HG02642 (cell line): Measurements from ENCODE around the gene CD79A.

ENCODE experiments used
- ATAC-seq: cut with Tn5 transposase; IDR thresholded peaks from one replicate; pipeline ENCODE4 v1.9.1; 2021; ENCODE audit warnings: mild to moderate bottlenecking; ENCODE audit not compliant: unreplicated experiment, poor library complexity

The CD79A gene

GRCh38 chr19:41876847-41877832 lies at the start of gene CD79A:
CD79A (plus strand) TSS chr19:41877279; CDS start chr19:41877305, 26 bp downstream.
- ATAC-seq = peak; percentile 67

- no peak for ATAC-seq
Observed at GRCh38 chr19:41837981-41838708, 38.9 kb upstream of the CD79A start.

GRCh38 chr19:41839211-41839610 lies 37.9 kb upstream of the CD79A start:
- ATAC-seq = no peak

- ATAC-seq = no peak
Observed at GRCh38 chr19:41843371-41843770, 33.7 kb upstream of the CD79A start.

GRCh38 chr19:41844601-41845000 lies 32.5 kb upstream of the CD79A start, which contains the start of gene LYPD4:
LYPD4 (minus strand) TSS chr19:41844683; CDS start chr19:41839285, 5,398 bp downstream.
- no peak for ATAC-seq

- no peak for ATAC-seq
Observed at GRCh38 chr19:41845001-41845050, 32.3 kb upstream of the CD79A start, which contains the start of gene DMRTC2. DMRTC2 (plus strand) TSS chr19:41845042; CDS start chr19:41847429, 2,387 bp downstream.

GRCh38 chr19:41845051-41845590 lies 32.0 kb upstream of the CD79A start:
- ATAC-seq = no peak

GRCh38 chr19:41847351-41848105 lies 29.6 kb upstream of the CD79A start:
- ATAC-seq = no peak

GRCh38 chr19:41848666-41849065 lies 28.4 kb upstream of the CD79A start:
- no peak for ATAC-seq

- no peak for ATAC-seq
Observed at GRCh38 chr19:41849067-41849466, 28.0 kb upstream of the CD79A start.

GRCh38 chr19:41850381-41850780 lies 26.7 kb upstream of the CD79A start:
- ATAC-seq = no peak

- no peak for ATAC-seq
Observed at GRCh38 chr19:41851456-41851855, 25.6 kb upstream of the CD79A start.

- ATAC-seq = no peak
Observed at GRCh38 chr19:41853344-41853743, 23.7 kb upstream of the CD79A start.

- ATAC-seq = no peak
Observed at GRCh38 chr19:41853768-41854167, 23.3 kb upstream of the CD79A start.

GRCh38 chr19:41859213-41859617 lies 17.9 kb upstream of the CD79A start:
- ATAC-seq = no peak

- peak; percentile 84 for ATAC-seq
Observed at GRCh38 chr19:41859618-41860418, 17.3 kb upstream of the CD79A start, which contains the start of gene RPS19. RPS19 (plus strand) TSS chr19:41860255; CDS start chr19:41860775, 520 bp downstream.

- ATAC-seq = no peak
Observed at GRCh38 chr19:41860419-41861115, 16.5 kb upstream of the CD79A start.

GRCh38 chr19:41861116-41861768 lies 15.8 kb upstream of the CD79A start:
- ATAC-seq = no peak

- ATAC-seq = no peak
Observed at GRCh38 chr19:41861846-41862245, 15.2 kb upstream of the CD79A start.
